ENCODE data around the gene SGPP2.

The SGPP2 gene

GRCh38 chr2:222522082-222522481 is 97.7 kb downstream of the SGPP2 start:
- POLR2A ChIA-PET, result no interaction called here
- CTCF ChIA-PET, result no interaction called here
- no peaks in the 10 kb centered on the region for H3K9me3 ChIP-seq (ENCODE audit: control insufficient read depth, insufficient read depth, low read depth, low read length)
- TF ChIP-seq ZNF280D (tag by site-specific recombination; IDR thresholded peaks at IDR 0.05) (no peak), ZNF473 (tag by site-specific recombination; IDR thresholded peaks at IDR 0.05) (no peak), SETDB1 (IDR thresholded peaks at IDR 0.05; ENCODE audit: insufficient read length, low read length) (no peak), ZNF140 (tag by site-specific recombination; IDR thresholded peaks at IDR 0.05) (no peak), ZFP69B (tag by site-specific recombination; IDR thresholded peaks at IDR 0.05) (no peak), ZSCAN30 (tag by site-specific recombination; IDR thresholded peaks at IDR 0.05) (no peak), ZNF157 (tag by site-specific recombination; IDR thresholded peaks at IDR 0.05) (no peak), RBAK (tag by site-specific recombination; IDR thresholded peaks at IDR 0.05) (no peak), PRDM6 (tag by site-specific recombination; IDR thresholded peaks at IDR 0.05) (no peak)
- H3K4me1 ChIP-seq (ENCODE audit: control insufficient read depth, insufficient read depth, low read length), result no peaks in the 10 kb centered on the region
- H3K36me3 ChIP-seq (ENCODE audit: control insufficient read depth in 2 of 2, insufficient read depth in 1 of 2, low read length in 2 of 2), result peaks cover 0 to 12% of the 10 kb centered on the region in 2 experiments; a peak in 2 of 3 replicates
- H3K4me3 ChIP-seq (ENCODE audit: low read depth, low read length), result no peak overlapping the region
- no peak overlapping the region for H3K27ac ChIP-seq (ENCODE audit: extremely low read depth, low read depth, low read length)

- Histone ChIP-seq H3K4me3 (ENCODE audit: low read depth, low read length) (no peak overlapping the region), H3K36me3 (ENCODE audit: control insufficient read depth in 2 of 2, insufficient read depth in 1 of 2, low read length in 2 of 2) (peaks cover 0 to 12% of the 10 kb centered on the region in 2 experiments; a peak in 2 of 3 replicates), H3K4me1 (ENCODE audit: control insufficient read depth, insufficient read depth, low read length) (no peaks in the 10 kb centered on the region), H3K9me3 (ENCODE audit: control insufficient read depth, insufficient read depth, low read depth, low read length) (no peaks in the 10 kb centered on the region), H3K27ac (ENCODE audit: extremely low read depth, low read depth, low read length) (no peak overlapping the region)
- TF ChIP-seq ZNF791 (tag by site-specific recombination; IDR thresholded peaks at IDR 0.05) (no peak), ZNF596 (tag by site-specific recombination; IDR thresholded peaks at IDR 0.05) (no peak), ZNF501 (tag by site-specific recombination; IDR thresholded peaks at IDR 0.05) (no peak), ZNF266 (tag by site-specific recombination; IDR thresholded peaks at IDR 0.05; ENCODE audit: low read depth) (no peak), ZNF792 (tag by site-specific recombination; IDR thresholded peaks at IDR 0.05) (no peak)
- ChIA-PET POLR2A (no interaction called here), CTCF (no interaction called here)
These were observed 99.6 kb downstream of the SGPP2 start for GRCh38 chr2:222523783-222524544.

- H3K27ac ChIP-seq (ENCODE audit: extremely low read depth, low read depth, low read length), result no peak overlapping the region
- H3K36me3 ChIP-seq (ENCODE audit: control insufficient read depth in 2 of 2, insufficient read depth in 1 of 2, low read length in 2 of 2), result peaks cover 0 to 12% of the 10 kb centered on the region in 2 experiments; a peak in 1 of 3 replicates
- no peaks in the 10 kb centered on the region for H3K4me1 ChIP-seq (ENCODE audit: control insufficient read depth, insufficient read depth, low read length)
- ChIA-PET CTCF (no interaction called here), POLR2A (no interaction called here)
- no peaks in the 10 kb centered on the region for H3K9me3 ChIP-seq (ENCODE audit: control insufficient read depth, insufficient read depth, low read depth, low read length)
- no peak overlapping the region for H3K4me3 ChIP-seq (ENCODE audit: low read depth, low read length)
- TF ChIP-seq HIC1 (tag by site-specific recombination; IDR thresholded peaks at IDR 0.05), result no peak
- TF ChIP-seq KLF17 (tag by site-specific recombination; IDR thresholded peaks at IDR 0.05), result no peak
- TF ChIP-seq ZNF513 (tag by site-specific recombination; IDR thresholded peaks at IDR 0.05), result no peak
- no peak for TF ChIP-seq ZNF426 (tag by site-specific recombination; IDR thresholded peaks at IDR 0.05)
- TF ChIP-seq ZNF248 (tag by site-specific recombination; IDR thresholded peaks at IDR 0.05), result no peak
- no peak for TF ChIP-seq ZNF654 (tag by site-specific recombination; IDR thresholded peaks at IDR 0.05; ENCODE audit: low read depth)
- no peak for TF ChIP-seq ZSCAN23 (tag by site-specific recombination; IDR thresholded peaks at IDR 0.05)
- TF ChIP-seq ZNF146 (tag by site-specific recombination; IDR thresholded peaks at IDR 0.05), result no peak
- no peak for TF ChIP-seq ZNF37A (tag by site-specific recombination; IDR thresholded peaks at IDR 0.05)
These were observed 101.5 kb downstream of the SGPP2 start for GRCh38 chr2:222525811-222526210.
